ENCODE measurements around the gene NCOR2.

The NCOR2 gene

GRCh38 chr12:124520265-124520701 lies 47.1 kb downstream of the NCOR2 start:
- DNase-seq = no peak

GRCh38 chr12:124519746-124520145 lies 47.7 kb downstream of the NCOR2 start:
- DNase-seq = no peak

DNA sequence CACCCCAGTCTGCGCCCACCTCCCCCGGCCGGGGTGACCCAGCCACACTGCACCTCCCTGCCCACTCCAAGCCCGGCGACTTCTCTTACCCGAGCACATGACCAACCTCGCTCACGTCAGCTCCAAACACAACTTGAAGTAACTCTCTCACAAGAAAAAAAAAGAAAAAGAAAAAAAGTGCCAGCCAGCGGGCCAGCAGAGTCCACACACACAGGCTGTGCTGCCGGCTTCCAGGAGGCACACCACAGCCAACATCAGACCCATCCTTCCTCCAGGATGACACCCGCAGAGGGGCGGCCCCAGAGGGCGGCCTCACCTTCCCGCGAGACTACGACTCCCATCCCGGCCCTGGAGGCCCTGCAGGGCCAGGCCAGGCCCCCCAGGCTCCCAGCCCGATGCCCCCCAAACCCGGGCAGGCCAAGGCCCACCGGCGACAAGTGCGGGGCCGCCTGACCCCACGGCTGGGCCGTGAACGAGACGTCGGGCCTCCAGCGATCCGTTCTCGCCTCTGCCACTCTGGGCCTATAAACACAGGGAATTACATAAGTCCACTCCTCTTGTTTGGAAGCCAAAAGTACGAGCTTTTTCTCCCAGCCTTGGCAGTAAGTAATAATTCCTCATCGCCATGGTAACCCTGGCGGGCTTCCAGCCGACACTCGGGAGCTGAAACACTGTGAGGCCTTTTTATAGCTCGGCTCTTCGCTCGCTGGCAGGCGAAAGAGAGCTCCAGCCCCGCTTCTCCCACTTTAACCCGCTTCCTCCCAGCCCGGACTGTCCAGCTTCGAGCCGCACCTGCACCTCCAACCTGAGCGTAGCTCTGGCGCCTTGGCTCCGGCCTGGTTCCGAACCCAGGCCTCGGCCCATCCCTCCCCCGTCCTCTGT lies 49.1 kb downstream of the NCOR2 start:
- peak; percentile 98 for DNase-seq
